GM12892 (cell line): Measurements from ENCODE around the gene TMPRSS2.
"Not testable (repeated sequence)": the region's sequence is repeated elsewhere in the genome, so short reads cannot be mapped to it uniquely, and the experiment has no call there.

ENCODE experiments used
- POLR2A ChIP-seq: IDR thresholded peaks from 2 replicates; pipeline ENCODE4 v1.6.1; 2011; ENCODE audit warnings: low read depth, low read length, control low read depth
- POLR2AphosphoS5 ChIP-seq: IDR thresholded peaks from 2 replicates; pipeline ENCODE4 v1.6.1; 2011; ENCODE audit warnings: low read depth, low read length, control low read depth

DNA sequence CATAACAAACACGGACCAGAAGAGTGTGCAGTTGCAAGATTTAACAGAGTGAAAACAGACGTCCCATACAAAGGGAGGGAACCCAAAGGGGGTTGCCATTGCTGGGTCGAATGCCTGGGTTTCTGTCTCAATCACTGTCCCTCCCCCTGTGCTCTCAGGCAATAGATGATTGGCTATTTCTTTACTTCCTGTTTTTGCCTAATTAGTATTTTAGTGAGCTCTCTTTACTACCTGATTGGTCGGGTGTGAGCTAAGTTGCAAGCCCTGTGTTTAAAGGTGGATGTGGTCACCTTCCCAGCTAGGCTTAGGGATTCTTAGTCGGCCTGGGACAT lies 84.7 kb downstream of the TMPRSS2 start:
- not testable (repeated sequence) for TF ChIP-seq POLR2A, POLR2AphosphoS5
